Measurements from ENCODE around the gene CEP112. TPM values are rescaled to one million over a fixed set of nuclear protein-coding genes. Genes with fewer than 3 reads are reported as not detected.

Gene CEP112
- total and polyA plus RNA-seq, 2 of the 13 experiments (the other 11 are each of a cell fraction or from before 2014, with no cell fraction given), result 1.2 to 3.4 TPM

- TF ChIP-seq FLYWCH1 (CRISPR knock-in tag; IDR thresholded peaks at IDR 0.05), result no peak
- TF ChIP-seq MED1 (CRISPR knock-in tag; IDR thresholded peaks at IDR 0.05), result no peak
- no peak for TF ChIP-seq ZNF562 (CRISPR knock-in tag; IDR thresholded peaks at IDR 0.05; ENCODE audit: borderline replicate concordance)
- peak; percentile 38; the same call in 1 of the 2 replicates for TF ChIP-seq PRDM10 (CRISPR knock-in tag; IDR thresholded peaks at IDR 0.05; ENCODE audit: low read depth)
- TF ChIP-seq, protein P1, sequence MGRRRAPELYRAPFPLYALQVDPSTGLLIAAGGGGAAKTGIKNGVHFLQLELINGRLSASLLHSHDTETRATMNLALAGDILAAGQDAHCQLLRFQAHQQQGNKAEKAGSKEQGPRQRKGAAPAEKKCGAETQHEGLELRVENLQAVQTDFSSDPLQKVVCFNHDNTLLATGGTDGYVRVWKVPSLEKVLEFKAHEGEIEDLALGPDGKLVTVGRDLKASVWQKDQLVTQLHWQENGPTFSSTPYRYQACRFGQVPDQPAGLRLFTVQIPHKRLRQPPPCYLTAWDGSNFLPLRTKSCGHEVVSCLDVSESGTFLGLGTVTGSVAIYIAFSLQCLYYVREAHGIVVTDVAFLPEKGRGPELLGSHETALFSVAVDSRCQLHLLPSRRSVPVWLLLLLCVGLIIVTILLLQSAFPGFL (CRISPR knock-in tag; IDR thresholded peaks at IDR 0.05), result peak; percentile 15; the same call in 1 of the 2 replicates
- no peak for TF ChIP-seq ZSCAN29 (CRISPR knock-in tag; conservative IDR thresholded peaks at IDR 0.05)
- peak; percentile 27; the same call in 1 of the 2 replicates for TF ChIP-seq GZF1 (CRISPR knock-in tag; IDR thresholded peaks at IDR 0.05)
- peak; percentile 100 for TF ChIP-seq RFX1 (IDR thresholded peaks at IDR 0.05)
- TF ChIP-seq, protein P2, sequence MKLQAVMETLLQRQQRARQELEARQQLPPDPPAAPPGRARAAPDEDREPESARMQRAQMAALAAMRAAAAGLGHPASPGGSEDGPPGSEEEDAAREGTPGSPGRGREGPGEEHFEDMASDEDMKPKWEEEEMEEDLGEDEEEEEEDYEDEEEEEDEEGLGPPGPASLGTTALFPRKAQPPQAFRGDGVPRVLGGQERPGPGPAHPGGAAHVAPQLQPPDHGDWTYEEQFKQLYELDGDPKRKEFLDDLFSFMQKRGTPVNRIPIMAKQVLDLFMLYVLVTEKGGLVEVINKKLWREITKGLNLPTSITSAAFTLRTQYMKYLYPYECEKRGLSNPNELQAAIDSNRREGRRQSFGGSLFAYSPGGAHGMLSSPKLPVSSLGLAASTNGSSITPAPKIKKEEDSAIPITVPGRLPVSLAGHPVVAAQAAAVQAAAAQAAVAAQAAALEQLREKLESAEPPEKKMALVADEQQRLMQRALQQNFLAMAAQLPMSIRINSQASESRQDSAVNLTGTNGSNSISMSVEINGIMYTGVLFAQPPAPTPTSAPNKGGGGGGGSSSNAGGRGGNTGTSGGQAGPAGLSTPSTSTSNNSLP (IDR thresholded peaks at IDR 0.05; ENCODE audit: low read depth, low read length), result no peak
- TF ChIP-seq, protein P3, sequence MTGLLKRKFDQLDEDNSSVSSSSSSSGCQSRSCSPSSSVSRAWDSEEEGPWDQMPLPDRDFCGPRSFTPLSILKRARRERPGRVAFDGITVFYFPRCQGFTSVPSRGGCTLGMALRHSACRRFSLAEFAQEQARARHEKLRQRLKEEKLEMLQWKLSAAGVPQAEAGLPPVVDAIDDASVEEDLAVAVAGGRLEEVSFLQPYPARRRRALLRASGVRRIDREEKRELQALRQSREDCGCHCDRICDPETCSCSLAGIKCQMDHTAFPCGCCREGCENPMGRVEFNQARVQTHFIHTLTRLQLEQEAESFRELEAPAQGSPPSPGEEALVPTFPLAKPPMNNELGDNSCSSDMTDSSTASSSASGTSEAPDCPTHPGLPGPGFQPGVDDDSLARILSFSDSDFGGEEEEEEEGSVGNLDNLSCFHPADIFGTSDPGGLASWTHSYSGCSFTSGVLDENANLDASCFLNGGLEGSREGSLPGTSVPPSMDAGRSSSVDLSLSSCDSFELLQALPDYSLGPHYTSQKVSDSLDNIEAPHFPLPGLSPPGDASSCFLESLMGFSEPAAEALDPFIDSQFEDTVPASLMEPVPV (CRISPR knock-in tag; IDR thresholded peaks at IDR 0.05), result peak; percentile 86; the same call in 1 of the 2 replicates
- TF ChIP-seq ZNF460 (CRISPR knock-in tag; IDR thresholded peaks at IDR 0.05; ENCODE audit: borderline replicate concordance), result no peak
- TF ChIP-seq HOXA5 (CRISPR knock-in tag; IDR thresholded peaks at IDR 0.05), result peak; percentile 56; the same call in 1 of the 2 replicates
- no peak for TF ChIP-seq MYNN (CRISPR knock-in tag; IDR thresholded peaks at IDR 0.05; ENCODE audit: low read depth)
- TF ChIP-seq ONECUT2 (CRISPR knock-in tag; IDR thresholded peaks at IDR 0.05), result no peak
- TF ChIP-seq, protein P4, sequence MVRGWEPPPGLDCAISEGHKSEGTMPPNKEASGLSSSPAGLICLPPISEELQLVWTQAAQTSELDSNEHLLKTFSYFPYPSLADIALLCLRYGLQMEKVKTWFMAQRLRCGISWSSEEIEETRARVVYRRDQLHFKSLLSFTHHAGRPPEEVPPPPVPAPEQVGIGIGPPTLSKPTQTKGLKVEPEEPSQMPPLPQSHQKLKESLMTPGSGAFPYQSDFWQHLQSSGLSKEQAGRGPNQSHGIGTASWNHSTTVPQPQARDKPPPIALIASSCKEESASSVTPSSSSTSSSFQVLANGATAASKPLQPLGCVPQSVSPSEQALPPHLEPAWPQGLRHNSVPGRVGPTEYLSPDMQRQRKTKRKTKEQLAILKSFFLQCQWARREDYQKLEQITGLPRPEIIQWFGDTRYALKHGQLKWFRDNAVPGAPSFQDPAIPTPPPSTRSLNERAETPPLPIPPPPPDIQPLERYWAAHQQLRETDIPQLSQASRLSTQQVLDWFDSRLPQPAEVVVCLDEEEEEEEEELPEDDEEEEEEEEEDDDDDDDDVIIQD (CRISPR knock-in tag; IDR thresholded peaks at IDR 0.05; ENCODE audit: low read depth), result 0 out of 2 replicates have a peak, but pooled peaks have one; percentile 15
- TF ChIP-seq AGO1 (IDR thresholded peaks at IDR 0.05; ENCODE audit: low read depth, low read length, poor library complexity, severe bottlenecking), result peak; percentile 42
- TF ChIP-seq YY1 (IDR thresholded peaks at IDR 0.05; ENCODE audit: insufficient read depth, insufficient replicate concordance, low read depth, low read length), result peak; percentile 59
Observed at GRCh38 chr17:66191593-66192377, at the start of gene CEP112 (continued).

Measured in HepG2 (cell line).